K562 (cell line): ENCODE measurements around the gene IL4I1. TPM values are rescaled to one million over a fixed set of nuclear protein-coding genes. Genes with fewer than 3 reads are reported as not detected.

ENCODE experiments used
- ATAC-seq: fragments of 200-7000 bp; cut with Tn5 transposase; 3 replicates; pipeline ENCODE4 v1.9.1; 2020; ENCODE audit warnings: moderate library complexity
- BruUV-seq: library from RNA; stranded (reverse); fragments of 400-500 nt; replicated peaks from 2 replicates; lab custom pipeline; 2021; lab: Mats Ljungman, UMichigan
- CTCF ChIA-PET: fragments of 300-600 bp; formaldehyde crosslinking; extraction: SDS; loops from one replicate; lab custom pipeline; 2021; ENCODE audit warnings: low intra/inter-chr PET ratio; lab: Yijun Ruan, JAX
- POLR2A ChIA-PET: fragments of 300-600, 350-650 bp; sonication (Branson Sonifier 250); formaldehyde crosslinking; extraction: SDS; loops from one replicate; lab custom pipeline; 2021; ENCODE audit warnings: antibody characterized with exemption, inconsistent platforms; lab: Yijun Ruan, JAX
- DNase-seq, 4 experiments: peaks; one replicate each; pipeline versions ENCODE4 v3.0.0 to v3.0.0-alpha.2; 2011 to 2018; ENCODE audit warnings: low spot score in 3 of 4, mixed read lengths in 3 of 4; ENCODE audit errors: extremely low read depth in 1 of 4
- FAIRE-seq: peaks from 2 replicates; lab custom pipeline; 2011; peaks lifted over from hg19 to GRCh38; lab: Jason Lieb, UNC
- H2AFZ ChIP-seq: 2 replicates; pipeline ENCODE4 v1.6.0; 2011; ENCODE audit warnings: low read depth, low read length, control low read depth, inconsistent platforms
- H3K27ac ChIP-seq: fragments of 200-600 bp; 3 replicates; pipeline ENCODE4 v1.8.0; 2011; ENCODE audit warnings: low read depth, mild to moderate bottlenecking, control low read depth, inconsistent platforms, low read length, moderate library complexity, mixed read lengths; ENCODE audit errors: extremely low read depth
- H3K27me3 ChIP-seq, 2 experiments: fragments of 300-600 bp in 1 of 2; 2 replicates in 1 of 2; 3 replicates in 1 of 2; pipeline versions ENCODE4 v1.6.0 to v1.8.0; 2011; ENCODE audit warnings: inconsistent platforms in 2 of 2, low read length in 2 of 2, mild to moderate bottlenecking in 1 of 2, mixed read lengths in 1 of 2, moderate library complexity in 1 of 2; ENCODE audit not compliant: control insufficient read depth in 2 of 2, insufficient read depth in 2 of 2
- H3K36me3 ChIP-seq: fragments of 300-600 bp; 3 replicates; pipeline ENCODE4 v1.8.0; 2011; ENCODE audit warnings: mild to moderate bottlenecking, low read length, inconsistent platforms; ENCODE audit not compliant: control insufficient read depth, insufficient read depth
- H3K4me1 ChIP-seq, 2 experiments: fragments of 200-600 bp in 1 of 2; replicated peaks in 1 of 2; 2 replicates in 1 of 2; 3 replicates in 1 of 2; pipeline versions ENCODE4 v1.5.1 to v1.8.0; 2011; ENCODE audit warnings: inconsistent platforms in 2 of 2, low read length in 2 of 2, mild to moderate bottlenecking in 1 of 2, mixed read lengths in 1 of 2, moderate library complexity in 1 of 2; ENCODE audit not compliant: control insufficient read depth in 2 of 2, insufficient read depth in 2 of 2
- H3K4me2 ChIP-seq: 2 replicates; pipeline ENCODE4 v1.6.1; 2011; ENCODE audit warnings: low read length, control low read depth, inconsistent platforms, mixed read lengths; ENCODE audit not compliant: insufficient read depth
- H3K4me3 ChIP-seq: fragments of 200-600 bp; sonication (generic), shearing (Covaris generic); 2 replicates; pipeline ENCODE4 v1.5.1; 2016; ENCODE audit warnings: control low read depth, inconsistent platforms
- H3K79me2 ChIP-seq: fragments of 200-600 bp; 3 replicates; pipeline ENCODE4 v1.8.0; 2011; ENCODE audit warnings: low read length, inconsistent platforms; ENCODE audit not compliant: control insufficient read depth, insufficient read depth
- H3K9ac ChIP-seq, 2 experiments: 2 replicates each; pipeline versions ENCODE4 v1.6.0 to v1.6.1; 2011; ENCODE audit warnings: low read depth in 2 of 2, low read length in 2 of 2, control low read depth in 1 of 2, inconsistent platforms in 1 of 2, mild to moderate bottlenecking in 1 of 2, mixed read lengths in 1 of 2; ENCODE audit not compliant: insufficient read depth in 1 of 2
- H3K9me1 ChIP-seq: one replicate; pipeline ENCODE4 v1.6.0; 2011; ENCODE audit warnings: inconsistent platforms, mild to moderate bottlenecking, low read length, moderate library complexity; ENCODE audit not compliant: control insufficient read depth, insufficient read depth
- H3K9me3 ChIP-seq: replicated peaks from 2 replicates; pipeline ENCODE4 v1.5.1; 2011; ENCODE audit warnings: low read depth, low read length, inconsistent platforms; ENCODE audit not compliant: control insufficient read depth, insufficient read depth
- H4K20me1 ChIP-seq: replicated peaks from 2 replicates; pipeline ENCODE4 v1.6.1; 2011; ENCODE audit warnings: low read length, inconsistent platforms, mixed read lengths; ENCODE audit not compliant: control insufficient read depth, insufficient read depth
- BRF1 ChIP-seq: IDR thresholded peaks from 3 replicates; pipeline ENCODE4 v1.6.1; 2011; ENCODE audit warnings: borderline replicate concordance, mild to moderate bottlenecking; ENCODE audit not compliant: insufficient read length; ENCODE audit errors: extremely low read depth
- C11orf30 ChIP-seq: fragments of 450-650 bp; IDR thresholded peaks from 2 replicates; pipeline ENCODE4 v1.6.1; 2016; ENCODE audit warnings: low read depth, mild to moderate bottlenecking
- HLTF ChIP-seq: fragments of 450-650 bp; IDR thresholded peaks from 2 replicates; pipeline ENCODE4 v1.6.1; 2016
- ZZZ3 ChIP-seq: fragments of 450-650 bp; IDR thresholded peaks from 2 replicates; pipeline ENCODE4 v1.6.1; 2016; ENCODE audit warnings: antibody characterized with exemption, mild to moderate bottlenecking, moderate library complexity
- WGBS: fragments of 100-300 bp; shearing (Covaris generic); methylation state at CpG from one replicate; pipeline ENCODE4 v1.1.6; 2016; ENCODE audit warnings: low coverage, mixed read lengths; ENCODE audit not compliant: insufficient coverage; ENCODE audit errors: missing lambda C conversion rate; 5-methylcytosine and 5-hydroxymethylcytosine counted together
- in situ Hi-C: fragments of 300-500 bp; cut with MboI; formaldehyde crosslinking; loops from 4 replicates; pipeline ENCODE4 v1.15.0; 2018; ENCODE audit warnings: inconsistent platforms, mixed read lengths
- intact Hi-C: fragments of 100-400 bp; cut with micrococcal nuclease; formaldehyde crosslinking; loops from 2 replicates; pipeline ENCODE4 v1.14.2; 2022
- polyA plus RNA-seq, 8 experiments: library from polyadenylated mRNA; depleted of rRNA in 4 of 8; stranded (reverse) in 5 of 8; unstranded in 3 of 8; fragments of >200 nt; fragmentation: Nextera tagmentation in 2 of 8; fragmentation: Illumina TruSeq in 1 of 8; extraction: Ambion mirVana in 2 of 8; extraction: Trizol in 1 of 8; gene quantifications; 2 replicates each; pipeline versions ENCODE4 v1.2.1 to v1.2.3, GENCODE V29; 2011 to 2014; ENCODE audit warnings: inconsistent platforms in 1 of 8, missing spikeins in 1 of 8
- total RNA-seq, 7 experiments: library from RNA; depleted of rRNA in 6 of 7; stranded (reverse); fragments of >200 nt in 6 of 7; fragmentation: Illumina TruSeq in 2 of 7; extraction: Trizol in 2 of 7; gene quantifications; 2 replicates each; pipeline versions ENCODE4 v1.2.1 to v1.2.3, GENCODE V29; 2011 to 2021; ENCODE audit warnings: low replicate concordance in 1 of 7
- TF ChIP-seq, protein P1 (sequence below): fragments of 450-650 bp; formaldehyde crosslinking; conservative IDR thresholded peaks from 2 replicates; pipeline ENCODE4 v1.4.0; 2022; ENCODE audit warnings: mild to moderate bottlenecking, missing genetic modification characterization
- TF ChIP-seq, protein P2 (sequence below): fragments of 150-350 bp; IDR thresholded peaks from 2 replicates; pipeline ENCODE4 v1.6.1; 2014; ENCODE audit warnings: low read depth, mild to moderate bottlenecking, low read length, borderline replicate concordance

Gene IL4I1
- total and polyA plus RNA-seq, 9 of the 15 experiments (the other 6 are each of a cell fraction or from before 2014, with no cell fraction given): 0.06 to 0.95 (median 0.43) TPM; not detected in 2

DNA sequence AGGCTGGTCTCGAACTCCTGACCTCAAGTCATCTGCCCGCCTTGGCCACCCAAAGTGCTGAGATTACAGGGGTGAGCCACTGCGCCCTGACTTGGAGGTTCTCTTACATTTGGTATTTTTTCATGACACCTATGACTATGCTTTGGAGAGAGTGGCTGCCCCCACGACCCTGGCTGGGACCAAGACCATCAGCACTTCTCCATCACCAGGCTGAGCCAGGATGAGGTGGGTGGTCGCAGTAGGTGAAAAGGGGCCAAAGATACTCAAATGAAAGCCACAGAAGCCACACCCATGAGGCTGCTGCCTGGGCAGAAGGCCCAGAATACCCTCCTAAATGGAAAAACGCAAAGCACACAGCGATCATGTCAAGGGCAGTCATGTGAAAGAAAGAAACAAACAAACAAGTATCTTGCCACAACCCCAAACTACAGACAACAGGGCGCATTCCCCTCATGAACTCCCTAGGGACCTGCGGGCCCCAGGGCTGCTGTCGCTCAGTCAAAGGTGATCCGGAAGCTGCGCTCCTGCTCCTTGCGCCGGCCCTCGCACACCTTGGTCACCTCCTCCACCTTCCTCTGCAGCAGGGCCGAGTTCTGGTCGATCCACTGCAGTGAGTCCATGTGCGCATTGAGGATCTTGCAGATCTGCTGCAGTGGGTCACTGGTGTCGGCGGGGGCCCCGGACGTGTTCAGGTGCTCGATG lies 11.2 kb upstream of the IL4I1 start:
- Histone ChIP-seq H3K4me1 (peaks cover 0 to 21% of the 10 kb centered on the region in 2 experiments; a peak in 3 of 5 replicates), H3K4me3 (no peak overlapping the region), H3K27me3 (no peaks in the 10 kb centered on the region), H3K9ac (peak overlapping the region in 1 of 2 experiments; percentile 28; a peak in 1 of 4 replicates), H2AFZ (no peak overlapping the region), H3K4me2 (no peak overlapping the region), H3K9me1 (no peaks in the 10 kb centered on the region), H3K9me3 (no peaks in the 10 kb centered on the region), H4K20me1 (peaks cover 22% of the 10 kb centered on the region), H3K79me2 (peaks cover 26% of the 10 kb centered on the region), H3K36me3 (peaks cover 65% of the 10 kb centered on the region; the same call in 2 of the 3 replicates), H3K27ac (no peak overlapping the region)
- 96% methylated on average over 20 of the region's 23 CpGs for WGBS
- TF ChIP-seq ZZZ3 (no peak), HLTF (no peak), C11orf30 (no peak), BRF1 (no peak)
- TF ChIP-seq, protein P1, sequence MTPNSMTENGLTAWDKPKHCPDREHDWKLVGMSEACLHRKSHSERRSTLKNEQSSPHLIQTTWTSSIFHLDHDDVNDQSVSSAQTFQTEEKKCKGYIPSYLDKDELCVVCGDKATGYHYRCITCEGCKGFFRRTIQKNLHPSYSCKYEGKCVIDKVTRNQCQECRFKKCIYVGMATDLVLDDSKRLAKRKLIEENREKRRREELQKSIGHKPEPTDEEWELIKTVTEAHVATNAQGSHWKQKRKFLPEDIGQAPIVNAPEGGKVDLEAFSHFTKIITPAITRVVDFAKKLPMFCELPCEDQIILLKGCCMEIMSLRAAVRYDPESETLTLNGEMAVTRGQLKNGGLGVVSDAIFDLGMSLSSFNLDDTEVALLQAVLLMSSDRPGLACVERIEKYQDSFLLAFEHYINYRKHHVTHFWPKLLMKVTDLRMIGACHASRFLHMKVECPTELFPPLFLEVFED (CRISPR knock-in tag): no peak
- TF ChIP-seq, protein P2, sequence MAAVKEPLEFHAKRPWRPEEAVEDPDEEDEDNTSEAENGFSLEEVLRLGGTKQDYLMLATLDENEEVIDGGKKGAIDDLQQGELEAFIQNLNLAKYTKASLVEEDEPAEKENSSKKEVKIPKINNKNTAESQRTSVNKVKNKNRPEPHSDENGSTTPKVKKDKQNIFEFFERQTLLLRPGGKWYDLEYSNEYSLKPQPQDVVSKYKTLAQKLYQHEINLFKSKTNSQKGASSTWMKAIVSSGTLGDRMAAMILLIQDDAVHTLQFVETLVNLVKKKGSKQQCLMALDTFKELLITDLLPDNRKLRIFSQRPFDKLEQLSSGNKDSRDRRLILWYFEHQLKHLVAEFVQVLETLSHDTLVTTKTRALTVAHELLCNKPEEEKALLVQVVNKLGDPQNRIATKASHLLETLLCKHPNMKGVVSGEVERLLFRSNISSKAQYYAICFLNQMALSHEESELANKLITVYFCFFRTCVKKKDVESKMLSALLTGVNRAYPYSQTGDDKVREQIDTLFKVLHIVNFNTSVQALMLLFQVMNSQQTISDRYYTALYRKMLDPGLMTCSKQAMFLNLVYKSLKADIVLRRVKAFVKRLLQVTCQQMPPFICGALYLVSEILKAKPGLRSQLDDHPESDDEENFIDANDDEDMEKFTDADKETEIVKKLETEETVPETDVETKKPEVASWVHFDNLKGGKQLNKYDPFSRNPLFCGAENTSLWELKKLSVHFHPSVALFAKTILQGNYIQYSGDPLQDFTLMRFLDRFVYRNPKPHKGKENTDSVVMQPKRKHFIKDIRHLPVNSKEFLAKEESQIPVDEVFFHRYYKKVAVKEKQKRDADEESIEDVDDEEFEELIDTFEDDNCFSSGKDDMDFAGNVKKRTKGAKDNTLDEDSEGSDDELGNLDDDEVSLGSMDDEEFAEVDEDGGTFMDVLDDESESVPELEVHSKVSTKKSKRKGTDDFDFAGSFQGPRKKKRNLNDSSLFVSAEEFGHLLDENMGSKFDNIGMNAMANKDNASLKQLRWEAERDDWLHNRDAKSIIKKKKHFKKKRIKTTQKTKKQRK: no peak
- FAIRE-seq (no peak), ATAC-seq (no peak), DNase-seq (no peak)
- intact Hi-C loops (no loop called here), in situ Hi-C loops (no loop called here)
- CTCF ChIA-PET: no interaction called here
- POLR2A ChIA-PET: interaction anchor here (0.8 to 13.2 kb wide), 3 partner anchors 12 to 21 kb away, joined by 4 to 105 read pairs (median 18); partner anchors contain the start of genes ATF5 and NUP62
- BruUV-seq: no TSS peak
